H1 (cell line): ENCODE data around the gene PTPRT. TPM values are rescaled to one million over a fixed set of nuclear protein-coding genes. Genes with fewer than 3 reads are reported as not detected.

Source experiments
- RFX5 ChIP-seq: IDR thresholded peaks from 2 replicates; pipeline ENCODE4 v1.6.1; 2011; ENCODE audit warnings: low read depth, low read length, improper control_type of control experiment, borderline replicate concordance
- TAF7 ChIP-seq: optimal IDR thresholded peaks from 2 replicates; pipeline ENCODE3; 2011; ENCODE audit warnings: low read depth, mild to moderate bottlenecking, inconsistent platforms, low read length, moderate library complexity, borderline replicate concordance
- polyA plus RNA-seq, 7 experiments: library from polyadenylated mRNA; depleted of rRNA in 3 of 7; stranded (reverse) in 5 of 7; unstranded in 2 of 7; fragments of >200 nt in 5 of 7; fragments of 200-250 nt in 2 of 7; gene quantifications; 1 replicate in 5 of 7; 2 replicates in 1 of 7; 4 replicates in 1 of 7; pipeline versions ENCODE4 v1.2.1 to v1.2.3, GENCODE V29; 2011 to 2013; ENCODE audit warnings: missing spikeins in 2 of 7, mixed read lengths in 2 of 7
- total RNA-seq: library from RNA; stranded (reverse); fragmentation: NEBNext Ultra II Directional; extraction: Animal tissue kit (Norgen Biotek cat#: 25700); gene quantifications from 2 replicates; pipeline ENCODE4 v1.2.1, GENCODE V29; 2021

The PTPRT gene
- total and polyA plus RNA-seq, 2 of the 8 experiments (the other 6 are each of a cell fraction or from before 2014, with no cell fraction given): 0.33 to 1.8 TPM

DNA sequence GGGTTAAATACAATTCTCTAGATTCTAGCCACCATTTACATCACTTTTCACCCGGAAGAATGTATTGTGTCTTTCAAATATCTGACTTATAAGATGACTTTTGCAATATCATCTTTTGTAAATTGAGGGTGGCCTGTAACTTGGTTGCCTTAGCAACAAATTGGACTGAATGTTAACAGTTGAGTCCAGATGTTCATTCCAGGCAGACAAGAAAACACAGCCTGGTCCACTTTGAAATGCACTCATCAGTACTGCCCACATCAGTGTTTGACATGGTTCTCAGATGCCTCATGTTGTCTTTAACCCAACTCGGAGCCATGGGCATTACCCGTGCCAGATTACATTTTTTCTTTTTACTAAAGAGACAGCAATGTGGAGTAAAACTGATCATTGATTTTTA, 789.9 kb downstream of the PTPRT start (continued):
- TF ChIP-seq TAF7 (no peak), RFX5 (no peak)
